ENCODE measurements around the gene UBE2K. TPM values are rescaled to one million over a fixed set of nuclear protein-coding genes. Genes with fewer than 3 reads are reported as not detected.
"Not testable (repeated sequence)": the region's sequence is repeated elsewhere in the genome, so short reads cannot be mapped to it uniquely, and the experiment has no call there.

Gene UBE2K, protein sequence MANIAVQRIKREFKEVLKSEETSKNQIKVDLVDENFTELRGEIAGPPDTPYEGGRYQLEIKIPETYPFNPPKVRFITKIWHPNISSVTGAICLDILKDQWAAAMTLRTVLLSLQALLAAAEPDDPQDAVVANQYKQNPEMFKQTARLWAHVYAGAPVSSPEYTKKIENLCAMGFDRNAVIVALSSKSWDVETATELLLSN
- total RNA-seq, result 10 to 100 TPM; 82.3 to 86.5 TPM

DNA sequence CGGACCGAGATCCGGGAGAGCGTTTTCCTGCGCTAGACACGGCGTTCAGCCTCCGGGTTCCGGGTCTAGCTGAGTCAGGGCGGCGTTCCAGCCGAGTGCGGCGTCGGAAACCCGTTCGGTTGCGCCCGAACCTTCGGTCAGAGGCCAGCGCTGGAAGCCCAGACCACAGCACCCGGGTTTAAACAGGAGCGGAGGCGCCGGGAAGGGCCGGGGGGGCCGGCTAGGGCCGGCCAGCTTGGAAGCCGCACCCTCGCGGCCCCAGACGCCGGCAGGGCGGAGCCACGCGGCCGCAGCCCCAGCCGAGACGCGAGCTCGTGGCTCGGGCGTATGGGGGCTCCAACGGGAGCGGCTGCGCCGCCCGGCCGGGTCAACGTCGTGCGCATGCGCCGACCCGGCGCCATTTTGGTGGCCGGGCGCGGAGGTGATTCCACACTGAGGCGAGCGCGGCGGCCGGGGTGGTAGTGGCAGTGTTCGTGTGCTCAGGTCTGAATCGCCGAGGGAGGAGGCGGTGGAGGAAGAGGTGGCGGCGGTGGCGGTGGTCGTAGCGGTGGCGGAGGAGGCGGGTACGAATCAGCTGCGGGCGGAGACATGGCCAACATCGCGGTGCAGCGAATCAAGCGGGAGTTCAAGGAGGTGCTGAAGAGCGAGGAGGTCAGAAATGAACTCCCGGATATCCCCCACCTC is at the start of gene UBE2K:
Gene UBE2K (plus strand): TSS at position 397 of the 684 bp plus-strand sequence. CDS start 192 bp downstream, at position 589.
- peak; percentile 91 for DNase-seq
- Mint-ChIP-seq H3K27me3 (no peaks in the 10 kb centered on the region), H3K4me3 (peak within 1 kb of the TSS; percentile 92), H3K27ac (peak within 1 kb of the TSS; percentile 97), H3K9me3 (no peaks in the 10 kb centered on the region), H3K4me1 (peaks cover 35% of the 10 kb centered on the region), H3K36me3 (ENCODE audit: low read depth) (peaks cover 27% of the 10 kb centered on the region)
- POLR2A ChIA-PET, result interaction anchor here (0.6 to 2.4 kb wide), 28 partner anchors 9 to 612 kb away, joined by 3 to 25 read pairs (median 4); partner anchors contain the start of genes LIAS, N4BP2, RFC1 and SMIM14
- CTCF ChIA-PET, result interaction anchor here (0.6 to 1.8 kb wide), 12 partner anchors 10 to 1032 kb away, joined by 3 to 7 read pairs (median 4); partner anchors contain the start of genes PDS5A and UGDH

DNA sequence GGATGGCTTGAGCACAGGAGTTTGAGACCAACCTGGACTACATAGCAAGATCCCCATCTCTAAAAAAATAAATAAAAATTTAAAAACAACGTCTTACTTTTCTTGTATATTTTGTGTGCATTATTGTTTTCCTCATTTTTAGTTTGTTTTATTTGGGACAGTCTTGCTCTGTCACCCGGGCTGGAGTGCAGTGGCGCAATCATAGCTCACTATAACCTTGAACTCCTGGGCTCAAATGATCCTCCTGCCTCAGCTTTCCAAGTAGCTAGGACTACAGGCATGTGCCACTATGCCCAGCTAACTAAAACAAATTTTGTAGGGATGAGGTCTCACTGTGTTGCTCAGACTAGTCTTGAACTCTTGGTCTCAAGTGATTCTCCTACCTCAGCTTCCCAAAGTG is 49.7 kb upstream of the UBE2K start:
- CTCF ChIA-PET, result no interaction called here
- no peaks in the 10 kb centered on the region for H3K27me3 Mint-ChIP-seq
- no peak overlapping the region for H3K27ac Mint-ChIP-seq
- H3K4me3 Mint-ChIP-seq, result no peak overlapping the region
- DNase-seq, result no peak
- H3K4me1 Mint-ChIP-seq, result no peaks in the 10 kb centered on the region
- no peaks in the 10 kb centered on the region for H3K9me3 Mint-ChIP-seq
- POLR2A ChIA-PET, result no interaction called here
- H3K36me3 Mint-ChIP-seq (ENCODE audit: low read depth), result no peaks in the 10 kb centered on the region

DNA sequence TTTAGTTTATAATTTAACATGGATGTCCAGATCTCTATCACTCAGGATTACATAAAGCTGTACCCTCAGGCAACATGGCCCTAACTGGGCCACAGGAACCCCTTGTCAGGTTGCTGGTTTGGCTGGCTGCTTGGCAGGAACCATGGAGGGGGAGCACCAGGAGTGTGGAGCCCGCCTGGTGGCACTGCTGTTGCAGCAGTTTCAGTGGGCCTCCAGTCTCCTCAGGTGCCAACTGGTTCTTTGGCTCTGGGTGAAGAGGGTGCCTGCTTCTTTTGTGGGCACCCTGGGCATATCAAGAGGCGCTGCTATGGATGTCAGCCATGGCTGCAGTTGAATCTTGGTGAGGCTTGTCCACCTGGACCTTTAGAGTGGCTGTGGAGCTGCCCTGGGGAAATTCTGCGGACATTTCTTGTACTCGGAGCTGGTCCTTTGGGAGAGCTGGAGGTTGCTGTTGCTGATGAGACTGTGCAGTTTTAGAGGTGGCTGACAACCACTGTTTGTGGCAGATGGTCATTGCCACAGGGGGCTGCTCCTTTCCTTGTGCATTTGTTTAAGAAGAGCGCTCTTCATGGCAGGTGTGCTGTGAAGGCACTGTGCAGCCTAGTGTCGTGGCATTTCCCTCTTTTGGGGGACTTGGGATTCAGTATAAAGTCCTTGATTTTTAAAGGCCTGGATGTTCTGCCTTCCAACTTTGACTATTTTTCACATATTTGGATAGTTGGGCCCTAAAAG is 48.9 kb upstream of the UBE2K start:
- ChIA-PET CTCF (no interaction called here), POLR2A (no interaction called here)
- no peak for DNase-seq
- Mint-ChIP-seq H3K36me3 (ENCODE audit: low read depth) (no peaks in the 10 kb centered on the region), H3K27me3 (no peaks in the 10 kb centered on the region), H3K4me3 (no peak overlapping the region), H3K27ac (no peak overlapping the region), H3K4me1 (peaks cover 3% of the 10 kb centered on the region), H3K9me3 (no peaks in the 10 kb centered on the region)

DNA sequence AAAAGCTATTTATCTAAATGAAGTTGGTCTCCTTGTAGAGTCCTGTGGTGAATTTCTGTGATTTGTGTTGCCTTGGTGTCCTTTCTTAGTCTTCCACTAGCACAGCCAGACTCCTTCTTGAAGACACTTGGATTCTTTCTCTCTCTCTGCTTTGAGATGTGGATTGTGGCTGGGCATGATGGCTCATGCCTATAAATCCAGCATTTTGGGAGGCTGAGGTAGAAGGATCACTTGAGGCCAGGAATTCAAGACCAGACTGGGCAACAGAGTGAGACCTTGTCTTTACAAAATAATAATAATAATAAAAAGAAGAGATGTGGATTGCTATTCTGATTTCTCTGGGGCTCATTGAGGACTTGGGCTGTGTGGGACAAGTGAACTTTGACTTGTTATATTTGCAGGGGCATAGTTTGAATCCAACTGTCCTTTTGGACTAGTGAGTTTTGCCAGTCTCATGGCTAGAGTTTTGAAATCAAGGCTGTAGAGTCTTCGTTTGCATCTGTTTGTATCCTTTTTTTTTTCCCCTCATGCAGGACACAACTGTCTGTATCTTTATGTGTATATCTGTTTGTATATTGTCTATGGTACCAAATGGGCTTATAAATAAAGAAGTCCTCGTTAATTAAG is 48.2 kb upstream of the UBE2K start:
- H3K9me3 Mint-ChIP-seq, result no peaks in the 10 kb centered on the region
- H3K4me1 Mint-ChIP-seq, result peaks cover 3% of the 10 kb centered on the region
- H3K27me3 Mint-ChIP-seq, result no peaks in the 10 kb centered on the region
- DNase-seq, result no peak
- no peaks in the 10 kb centered on the region for H3K36me3 Mint-ChIP-seq (ENCODE audit: low read depth)
- POLR2A ChIA-PET, result no interaction called here
- CTCF ChIA-PET, result no interaction called here
- no peak overlapping the region for H3K27ac Mint-ChIP-seq
- H3K4me3 Mint-ChIP-seq, result no peak overlapping the region

DNA sequence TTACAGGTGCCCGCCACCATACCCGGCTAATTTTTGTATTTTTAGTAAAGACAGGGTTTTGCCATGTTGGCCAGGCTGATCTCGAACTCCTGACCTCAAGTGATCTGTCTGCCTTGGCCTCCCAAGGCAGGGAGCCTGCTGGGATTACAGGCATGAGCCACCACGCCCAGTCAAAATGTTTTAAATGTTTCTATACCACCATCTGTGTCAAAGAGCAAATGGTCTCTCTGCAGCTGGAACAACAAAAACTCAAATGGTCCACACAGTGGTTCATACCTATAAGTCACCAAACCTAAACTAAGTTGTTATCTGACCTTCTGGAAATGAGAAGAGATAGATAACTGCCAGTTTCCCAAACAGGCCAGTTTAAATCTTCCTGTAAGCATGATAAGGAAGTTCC is 46.4 kb upstream of the UBE2K start:
- H3K27ac Mint-ChIP-seq, H3K4me3 Mint-ChIP-seq, H3K4me1 Mint-ChIP-seq: not testable (repeated sequence)

DNA sequence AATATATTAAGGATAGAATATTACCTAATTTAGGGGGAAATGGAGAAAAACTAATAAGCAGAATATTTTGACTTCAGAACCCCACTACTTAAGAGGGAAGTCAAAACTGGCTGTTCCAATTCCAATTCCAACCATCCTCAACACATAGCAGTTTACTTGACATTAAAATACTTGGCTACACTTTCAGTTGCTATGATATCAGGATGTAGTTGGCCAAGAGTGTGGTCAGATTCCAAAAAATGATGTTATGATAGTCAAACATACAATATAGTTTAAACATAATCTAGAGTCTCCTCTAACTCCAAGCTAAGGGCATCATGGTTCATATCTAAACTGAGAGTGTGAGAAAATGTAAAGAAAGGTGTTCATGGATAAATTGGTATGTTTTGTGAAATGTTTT is 42.7 kb upstream of the UBE2K start:
- Mint-ChIP-seq H3K27ac (no peak overlapping the region), H3K9me3 (no peaks in the 10 kb centered on the region), H3K4me3 (no peak overlapping the region), H3K4me1 (peaks cover 20% of the 10 kb centered on the region), H3K36me3 (ENCODE audit: low read depth) (no peaks in the 10 kb centered on the region), H3K27me3 (no peaks in the 10 kb centered on the region)
- ChIA-PET POLR2A (interaction anchor here (1.2 kb wide), 1 partner anchor 17 kb away, joined by 4 read pairs; the partner anchor contains the start of gene SMIM14), CTCF (no interaction called here)
- no peak for DNase-seq

More for the DNA sequence above, 46.4 kb upstream of the UBE2K start:
- H3K27me3 Mint-ChIP-seq; H3K9me3 Mint-ChIP-seq; DNase-seq; CTCF ChIA-PET; H3K36me3 Mint-ChIP-seq (ENCODE audit: low read depth): not testable (repeated sequence)
- POLR2A ChIA-PET, result interaction anchor here (1.0 kb wide), 1 partner anchor 13 kb away, joined by 3 read pairs; the partner anchor contains the start of gene SMIM14

DNA sequence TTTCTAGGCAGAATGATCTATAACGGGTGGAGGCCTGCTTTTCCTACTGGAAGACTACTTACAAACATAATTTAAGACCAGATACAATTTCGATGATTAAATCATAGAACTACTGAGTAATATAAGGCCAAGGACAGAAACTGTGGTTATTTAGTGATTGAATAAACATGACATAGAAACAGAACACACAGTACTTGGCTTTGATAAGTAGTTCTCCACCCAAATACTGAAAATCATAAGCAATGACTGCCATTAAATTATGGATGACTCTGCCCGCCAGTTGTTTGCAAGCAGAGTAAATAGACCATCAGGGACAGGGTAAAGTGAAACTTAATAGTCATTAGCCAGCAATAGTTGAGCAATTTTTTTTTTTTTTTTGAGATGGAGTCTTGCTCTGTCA is 42.1 kb upstream of the UBE2K start:
- no peaks in the 10 kb centered on the region for H3K36me3 Mint-ChIP-seq (ENCODE audit: low read depth)

DNA sequence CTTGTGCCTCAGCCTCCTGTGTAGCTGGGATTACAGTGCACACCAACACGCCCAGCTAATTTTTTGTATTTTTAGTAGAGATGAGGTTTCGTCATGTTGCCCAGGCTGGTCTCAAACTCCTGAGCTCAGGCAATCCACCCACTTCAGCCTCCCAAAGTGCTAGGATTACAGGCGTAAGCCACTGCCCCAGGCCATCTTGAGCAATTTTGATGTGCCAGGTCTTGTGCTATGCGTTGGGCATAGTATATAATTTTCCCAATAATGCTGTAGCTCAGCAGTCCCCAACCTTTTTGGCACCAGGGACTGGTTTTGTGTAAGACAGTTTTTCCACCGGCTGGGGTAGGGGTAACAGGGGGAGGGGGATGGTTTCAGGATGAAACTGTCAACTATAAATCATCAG is 41.3 kb upstream of the UBE2K start:
- H3K27ac Mint-ChIP-seq; H3K4me3 Mint-ChIP-seq; CTCF ChIA-PET; POLR2A ChIA-PET; H3K36me3 Mint-ChIP-seq (ENCODE audit: low read depth); H3K9me3 Mint-ChIP-seq; DNase-seq; H3K27me3 Mint-ChIP-seq: not testable (repeated sequence)
- H3K4me1 Mint-ChIP-seq, result peaks cover 20% of the 10 kb centered on the region

More for the DNA sequence above, 42.1 kb upstream of the UBE2K start:
- H3K4me1 Mint-ChIP-seq, result peaks cover 20% of the 10 kb centered on the region
- ChIA-PET CTCF (no interaction called here), POLR2A (no interaction called here)
- DNase-seq, result no peak
- H3K27me3 Mint-ChIP-seq, result no peaks in the 10 kb centered on the region
- peak overlapping the region; percentile 18 for H3K27ac Mint-ChIP-seq
- no peak overlapping the region for H3K4me3 Mint-ChIP-seq
- no peaks in the 10 kb centered on the region for H3K9me3 Mint-ChIP-seq

DNA sequence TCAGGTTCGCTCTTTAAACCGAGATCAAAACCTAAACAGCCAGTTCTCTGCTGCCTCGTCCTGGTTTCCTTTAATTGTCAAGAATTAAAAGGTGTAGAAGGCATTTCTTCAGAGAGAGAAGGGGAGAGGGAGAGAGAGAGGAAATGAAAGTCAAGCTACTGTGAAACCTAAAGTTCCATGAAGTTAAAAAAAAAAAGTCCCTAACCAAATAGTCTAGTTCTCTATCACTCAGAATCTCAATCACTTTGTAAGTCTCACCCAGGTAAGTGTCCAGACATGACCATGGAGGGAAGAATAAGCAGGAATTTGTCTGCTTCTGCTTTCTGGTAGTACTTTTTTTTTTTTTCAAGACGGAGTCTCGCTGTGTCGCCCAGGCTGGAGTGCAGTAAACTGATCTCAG is 40.5 kb upstream of the UBE2K start:
- no peak for DNase-seq
- Mint-ChIP-seq H3K9me3 (no peaks in the 10 kb centered on the region), H3K27me3 (no peaks in the 10 kb centered on the region), H3K27ac (no peak overlapping the region), H3K36me3 (ENCODE audit: low read depth) (no peaks in the 10 kb centered on the region), H3K4me1 (peaks cover 20% of the 10 kb centered on the region), H3K4me3 (no peak overlapping the region)
- ChIA-PET CTCF (interaction anchor here (0.7 to 2.1 kb wide), 2 partner anchors 188 to 1160 kb away, joined by 3 to 6 read pairs; no protein-coding TSS in a partner anchor), POLR2A (interaction anchor here (0.6 kb wide), 1 partner anchor 34 kb away, joined by 3 read pairs; no protein-coding TSS in a partner anchor)

DNA sequence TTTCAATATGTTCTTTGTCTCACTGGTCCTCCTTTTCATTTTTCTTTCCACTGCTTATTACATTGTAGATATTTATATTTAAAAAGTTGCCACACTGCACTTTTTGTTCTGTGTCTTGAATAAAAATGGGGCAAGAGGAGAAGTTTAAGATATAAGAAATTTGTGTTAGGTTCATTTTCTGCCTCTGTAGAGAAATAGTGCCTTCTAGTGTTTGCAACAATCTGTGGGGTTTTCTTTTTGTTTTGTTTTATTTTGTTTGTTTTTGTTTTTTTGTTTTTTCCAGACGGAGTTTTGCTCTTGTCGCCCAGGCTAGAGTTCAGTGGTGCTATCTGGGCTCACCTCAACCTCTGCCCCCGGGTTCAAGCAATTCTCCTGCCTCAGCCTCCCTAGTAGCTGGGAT is 39.2 kb upstream of the UBE2K start:
- H3K27me3 Mint-ChIP-seq, result no peaks in the 10 kb centered on the region
- H3K4me3 Mint-ChIP-seq, result no peak overlapping the region
- ChIA-PET CTCF (interaction anchor here (2.1 kb wide), 1 partner anchor 189 kb away, joined by 6 read pairs; no protein-coding TSS in a partner anchor), POLR2A (no interaction called here)
- H3K36me3 Mint-ChIP-seq (ENCODE audit: low read depth), result no peaks in the 10 kb centered on the region
- no peak for DNase-seq
- H3K9me3 Mint-ChIP-seq, result no peaks in the 10 kb centered on the region
- H3K4me1 Mint-ChIP-seq, result peaks cover 18% of the 10 kb centered on the region
- no peak overlapping the region for H3K27ac Mint-ChIP-seq

DNA sequence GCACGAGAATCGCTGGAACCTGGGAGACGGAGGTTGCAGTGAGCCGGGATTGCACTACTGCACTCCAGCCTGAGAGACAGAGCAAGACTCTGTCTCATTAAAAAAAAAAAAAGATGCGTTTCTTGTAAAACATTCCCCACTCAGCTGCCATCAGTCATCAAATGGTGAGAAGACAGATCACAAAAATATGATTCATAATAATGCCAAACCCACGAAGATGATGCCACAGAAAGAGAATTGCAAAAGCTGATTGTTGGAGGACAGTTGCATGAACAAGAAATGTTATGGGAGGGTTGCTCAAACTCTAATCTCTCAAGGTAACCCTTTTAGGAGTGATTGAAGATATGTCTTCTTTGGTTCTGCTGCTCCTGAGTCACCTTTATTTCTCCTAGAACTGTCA is 37.9 kb upstream of the UBE2K start:
- Mint-ChIP-seq H3K36me3 (ENCODE audit: low read depth) (no peaks in the 10 kb centered on the region), H3K4me3 (no peak overlapping the region), H3K9me3 (no peaks in the 10 kb centered on the region), H3K27me3 (no peaks in the 10 kb centered on the region), H3K27ac (no peak overlapping the region), H3K4me1 (peaks cover 17% of the 10 kb centered on the region)
- no peak for DNase-seq
- POLR2A ChIA-PET, result no interaction called here
- CTCF ChIA-PET, result no interaction called here

DNA sequence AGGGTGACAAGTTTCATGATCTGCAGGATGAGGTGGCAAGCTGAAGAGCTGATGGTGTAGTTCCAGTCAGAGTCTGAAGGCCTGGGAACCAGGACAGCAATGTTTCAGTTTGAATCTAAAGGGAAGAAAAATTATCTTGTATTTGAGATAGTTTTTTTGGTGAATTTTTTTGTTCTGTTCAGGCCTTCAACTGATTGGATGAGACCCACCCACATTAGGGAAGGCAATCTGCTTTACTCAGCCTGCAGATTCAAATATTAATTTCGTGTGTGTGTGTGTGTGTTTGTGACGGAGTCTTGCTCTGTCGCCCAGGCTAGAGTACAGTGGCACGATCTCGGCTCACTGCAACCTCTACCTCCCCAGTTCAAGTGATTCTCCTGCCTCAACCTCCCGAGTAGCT is 37.2 kb upstream of the UBE2K start:
- H3K27me3 Mint-ChIP-seq, result no peaks in the 10 kb centered on the region
- POLR2A ChIA-PET, result no interaction called here
- CTCF ChIA-PET, result no interaction called here
- no peaks in the 10 kb centered on the region for H3K9me3 Mint-ChIP-seq
- no peak for DNase-seq
- no peak overlapping the region for H3K27ac Mint-ChIP-seq
- H3K36me3 Mint-ChIP-seq (ENCODE audit: low read depth), result no peaks in the 10 kb centered on the region
- H3K4me1 Mint-ChIP-seq, result peaks cover 12% of the 10 kb centered on the region
- no peak overlapping the region for H3K4me3 Mint-ChIP-seq

DNA sequence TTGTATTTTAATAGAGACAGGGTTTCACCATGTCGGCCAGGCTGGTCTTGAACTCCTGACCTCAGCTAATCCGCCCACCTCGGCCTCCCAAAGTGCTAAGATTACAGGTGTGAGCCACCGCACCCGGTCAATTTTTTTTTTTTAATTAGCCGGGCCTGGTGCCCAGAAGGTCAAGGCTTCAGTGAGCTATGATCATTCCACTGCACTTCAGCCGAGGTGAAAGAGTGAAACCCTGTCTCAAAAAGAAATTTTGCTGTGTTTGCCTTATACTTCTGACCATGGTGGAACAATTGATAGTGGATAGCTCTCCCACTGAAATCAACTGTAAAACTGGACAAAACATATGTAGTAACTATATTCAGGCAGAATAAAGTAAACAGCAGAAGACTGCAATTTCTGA is 35.3 kb upstream of the UBE2K start:
- Mint-ChIP-seq H3K9me3 (no peaks in the 10 kb centered on the region), H3K27me3 (no peaks in the 10 kb centered on the region), H3K27ac (no peak overlapping the region), H3K36me3 (ENCODE audit: low read depth) (no peaks in the 10 kb centered on the region), H3K4me1 (peaks cover 2% of the 10 kb centered on the region), H3K4me3 (no peak overlapping the region)
- ChIA-PET CTCF (interaction anchor here (0.7 to 1.1 kb wide), 2 partner anchors 13 to 194 kb away, joined by 3 to 4 read pairs; no protein-coding TSS in a partner anchor), POLR2A (interaction anchor here (0.6 kb wide), 1 partner anchor 544 kb away, joined by 3 read pairs; no protein-coding TSS in a partner anchor)
- no peak for DNase-seq
